GM15510 (cell line): Measurements from ENCODE around the gene OR4D2.

Experiments
- POLR2A ChIP-seq: IDR thresholded peaks from 3 replicates; pipeline ENCODE4 v1.6.1; 2011; ENCODE audit warnings: borderline replicate concordance; ENCODE audit not compliant: insufficient read length; ENCODE audit errors: extremely low read depth

OR4D2 gene

DNA sequence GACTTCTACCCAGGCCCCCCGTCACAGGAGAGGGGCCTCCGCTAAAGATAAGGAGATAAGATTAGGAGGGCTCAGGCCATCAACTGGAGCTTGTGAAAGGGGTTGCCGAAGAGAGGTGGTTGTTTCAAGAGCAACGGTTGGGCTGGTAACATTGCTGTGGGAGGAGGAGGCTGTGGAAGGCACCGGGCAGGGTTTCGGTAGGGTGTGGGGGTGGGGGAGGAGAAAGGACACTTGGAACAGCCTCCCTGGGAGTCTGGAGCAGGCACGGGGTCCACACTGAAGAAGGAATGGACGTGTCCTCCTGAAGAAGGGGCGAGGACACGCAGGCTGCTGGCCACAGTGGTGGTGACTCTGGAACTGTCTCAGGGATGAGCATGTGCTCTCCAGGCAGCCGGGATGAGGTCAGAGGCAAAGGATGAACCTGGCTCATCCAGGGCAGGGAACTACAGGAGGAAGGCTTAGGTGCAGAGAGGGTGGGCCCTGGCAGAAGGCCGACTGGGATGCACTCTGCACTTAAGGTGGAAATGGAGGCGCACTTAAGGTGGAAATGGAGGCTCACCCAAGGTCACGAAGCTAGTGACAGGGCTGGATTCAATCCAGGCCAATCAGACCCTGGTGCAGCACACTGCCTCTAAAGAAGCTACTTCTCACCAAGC lies 24.6 kb downstream of the OR4D2 start:
- TF ChIP-seq POLR2A = no peak

DNA sequence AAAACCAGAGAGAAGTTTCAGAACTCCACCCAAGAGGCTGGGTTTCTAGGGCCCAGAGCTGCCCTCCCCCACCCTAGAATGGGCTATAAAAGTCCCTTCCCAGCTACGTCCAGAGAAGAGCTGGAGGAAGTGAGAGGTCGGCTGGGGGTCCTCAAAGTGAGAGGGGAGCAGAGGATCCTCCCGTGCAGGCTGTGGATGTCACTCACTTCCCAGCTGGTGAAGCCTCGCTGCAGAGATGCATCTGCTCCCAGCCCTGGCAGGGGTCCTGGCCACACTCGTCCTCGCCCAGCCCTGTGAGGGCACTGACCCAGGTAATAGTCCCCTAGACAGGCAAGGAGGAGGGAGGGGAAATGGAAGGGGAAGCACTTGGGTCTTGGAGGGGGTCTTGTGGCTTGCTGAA lies 25.8 kb downstream of the OR4D2 start, which contains the start of gene EPX:
TSS of gene EPX (plus strand) at position 115 of the 400 bp plus-strand sequence. CDS start at position 236, 121 bp downstream.
- no peak for TF ChIP-seq POLR2A

DNA sequence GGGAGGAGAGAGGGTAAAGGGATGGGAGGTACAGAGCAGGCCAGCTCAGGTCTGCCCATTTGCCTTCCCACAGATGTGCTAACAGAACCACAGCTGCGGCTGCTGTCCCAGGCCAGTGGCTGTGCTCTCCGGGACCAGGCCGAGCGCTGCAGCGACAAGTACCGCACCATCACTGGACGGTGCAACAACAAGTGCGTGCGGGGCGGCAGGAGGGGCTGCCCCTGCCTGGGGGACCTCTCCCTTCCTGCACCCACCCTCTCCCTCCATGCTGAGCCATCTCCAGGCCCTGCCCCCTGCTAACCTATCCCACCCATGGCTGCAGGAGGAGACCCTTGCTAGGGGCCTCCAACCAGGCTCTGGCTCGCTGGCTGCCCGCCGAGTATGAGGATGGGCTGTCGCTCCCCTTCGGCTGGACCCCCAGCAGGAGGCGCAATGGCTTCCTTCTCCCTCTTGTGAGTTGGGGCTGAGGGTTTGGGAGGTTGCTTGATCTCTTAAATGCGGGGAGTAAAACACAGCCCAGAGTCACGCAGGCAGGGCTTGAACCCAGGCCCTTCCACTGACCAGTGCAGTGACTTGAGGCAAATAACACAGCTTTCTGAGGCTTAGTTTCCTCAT lies 27.0 kb downstream of the OR4D2 start:
- TF ChIP-seq POLR2A = no peak

DNA sequence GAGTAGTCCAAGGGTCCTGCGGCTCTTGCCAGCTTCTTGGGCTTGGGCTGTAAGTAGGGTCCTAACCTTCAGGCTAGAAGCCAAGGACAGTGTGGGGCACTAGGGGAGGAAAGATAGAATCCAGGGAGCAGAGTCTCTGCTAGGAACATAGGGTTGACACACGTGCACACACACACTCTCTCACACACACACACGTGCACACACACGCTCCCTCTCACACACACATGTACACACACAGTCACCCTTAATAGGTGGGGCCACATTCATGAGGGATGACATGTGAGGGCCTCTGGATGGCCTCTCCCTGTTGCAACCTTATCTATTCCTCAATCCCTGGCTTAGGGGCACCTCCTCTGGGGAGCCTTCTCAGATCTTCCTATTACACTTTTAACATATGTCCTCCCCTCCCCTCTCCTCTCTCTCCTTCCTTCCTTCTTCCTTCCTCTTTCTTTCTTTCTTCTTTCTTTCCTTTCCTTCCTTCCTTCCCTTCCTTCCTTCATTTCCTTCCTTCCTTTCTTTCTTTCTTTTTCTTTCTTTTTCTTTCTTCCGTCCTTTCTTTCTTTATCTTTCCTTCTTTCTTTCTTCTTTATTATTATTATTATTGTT lies 28.8 kb downstream of the OR4D2 start:
- no peak for TF ChIP-seq POLR2A

DNA sequence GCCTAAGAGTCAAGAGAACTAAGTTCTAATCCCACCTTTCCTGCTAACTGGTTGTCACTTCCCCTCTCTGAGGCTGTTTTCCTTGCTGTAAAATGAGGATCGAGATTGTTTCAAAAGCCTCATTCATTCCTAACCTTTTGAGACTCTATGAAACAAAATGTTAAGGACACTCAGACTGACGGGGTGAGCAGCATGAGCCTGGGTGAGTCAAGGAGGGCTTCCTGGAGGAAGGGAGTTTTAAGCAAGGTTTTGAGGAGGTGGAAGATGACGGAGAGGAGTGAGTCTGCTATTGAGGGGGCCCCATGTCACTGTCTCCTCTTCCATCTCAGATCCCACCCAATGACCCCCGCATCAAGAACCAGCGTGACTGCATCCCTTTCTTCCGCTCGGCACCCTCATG lies 29.8 kb downstream of the OR4D2 start:
- TF ChIP-seq POLR2A = no peak

DNA sequence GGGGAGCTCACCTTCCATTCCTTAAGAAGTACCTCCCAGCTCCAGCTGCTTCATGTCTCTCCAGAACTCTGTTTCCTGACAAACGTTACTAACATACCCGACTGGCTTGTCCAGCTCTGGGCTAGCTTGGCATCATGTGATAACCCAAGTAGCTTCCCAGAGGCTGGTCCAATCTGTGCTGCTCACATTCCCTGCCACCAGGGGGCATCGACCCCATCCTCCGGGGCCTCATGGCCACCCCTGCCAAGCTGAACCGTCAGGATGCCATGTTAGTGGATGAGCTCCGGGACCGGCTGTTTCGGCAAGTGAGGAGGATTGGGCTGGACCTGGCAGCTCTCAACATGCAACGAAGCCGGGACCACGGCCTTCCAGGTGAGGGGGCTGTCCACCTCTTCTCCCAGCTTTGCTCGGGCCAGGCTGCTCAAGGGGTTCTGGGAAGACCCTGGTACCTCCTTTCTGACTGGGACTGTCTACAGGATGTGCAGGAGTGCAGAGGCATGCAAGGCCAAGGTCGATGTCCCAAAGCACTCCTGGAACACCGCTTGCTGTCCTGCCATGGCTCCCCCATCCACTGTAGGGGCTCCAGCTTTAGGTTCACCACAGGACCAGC lies 33.3 kb downstream of the OR4D2 start:
- TF ChIP-seq POLR2A = no peak

DNA sequence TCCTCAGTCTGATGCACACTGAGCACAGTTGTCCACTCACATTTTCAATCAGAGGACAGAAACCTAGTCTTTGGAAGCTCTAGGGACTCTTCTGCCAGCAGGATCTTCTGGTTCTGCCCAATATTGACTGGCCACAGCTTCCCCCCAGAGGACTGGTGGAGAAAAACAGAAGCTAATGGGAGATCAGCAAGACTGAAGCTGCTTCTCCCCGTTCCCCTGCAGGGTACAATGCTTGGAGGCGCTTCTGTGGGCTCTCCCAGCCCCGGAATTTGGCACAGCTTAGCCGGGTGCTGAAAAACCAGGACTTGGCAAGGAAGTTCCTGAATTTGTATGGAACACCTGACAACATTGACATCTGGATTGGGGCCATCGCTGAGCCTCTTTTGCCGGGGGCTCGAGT lies 36.1 kb downstream of the OR4D2 start:
- no peak for TF ChIP-seq POLR2A

DNA sequence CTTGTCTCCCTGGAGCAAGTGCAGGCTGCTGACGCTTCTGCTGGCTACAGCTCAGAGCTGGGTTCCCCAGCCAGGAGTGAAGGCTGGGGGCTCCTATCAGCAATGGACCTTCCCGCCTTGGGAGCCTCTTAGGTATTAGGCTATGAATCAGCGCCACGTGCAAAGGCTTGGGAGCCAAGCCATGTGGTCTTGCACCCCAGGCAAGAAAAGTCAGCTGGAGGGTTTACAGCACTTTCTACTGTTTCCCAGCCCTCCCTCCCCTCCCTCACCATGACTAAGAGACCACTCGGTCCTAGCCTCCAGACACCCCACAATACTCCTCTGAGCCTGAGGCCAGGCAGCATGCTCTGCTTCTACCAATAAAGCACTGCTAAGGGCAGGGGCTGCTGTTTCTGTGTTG lies 38.0 kb downstream of the OR4D2 start:
- no peak for TF ChIP-seq POLR2A

DNA sequence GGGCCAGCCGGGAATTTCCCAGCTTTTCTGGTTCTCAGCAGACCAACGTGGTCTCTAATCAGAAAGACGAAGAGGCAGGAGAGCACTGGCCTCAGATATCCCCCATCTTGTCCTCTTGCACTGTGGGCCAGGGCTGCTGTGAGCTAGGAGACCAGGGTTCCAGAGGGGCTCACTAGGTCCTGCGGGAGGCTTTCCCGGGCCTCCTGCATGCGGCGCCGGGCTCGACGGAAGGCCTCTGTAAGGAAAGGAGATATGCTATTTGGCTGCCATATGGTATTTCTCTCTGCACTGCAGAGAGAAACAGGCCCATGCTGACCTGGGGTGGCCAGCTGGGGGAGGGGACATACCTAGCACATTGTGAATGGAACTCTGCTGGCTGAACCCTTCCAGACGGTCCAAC lies 39.2 kb downstream of the OR4D2 start:
- TF ChIP-seq POLR2A = no peak

DNA sequence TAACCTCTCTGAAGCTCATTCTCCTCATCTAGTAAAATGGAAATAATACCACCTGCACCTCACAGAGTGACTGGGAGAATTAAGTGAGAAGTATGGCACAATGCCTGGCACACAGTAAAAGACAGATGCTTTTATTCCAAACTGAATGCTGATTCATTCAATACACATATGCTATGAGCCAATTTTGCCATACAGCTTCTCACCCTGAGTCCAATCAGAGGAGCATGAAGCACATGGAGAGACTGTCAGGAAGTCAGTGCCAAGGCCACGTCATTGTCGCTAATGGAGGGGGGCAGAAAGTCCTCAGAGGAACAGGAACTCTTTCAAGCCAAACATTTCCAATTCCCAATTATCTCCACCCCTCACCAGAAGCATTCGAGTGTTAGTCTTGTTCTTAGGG lies 40.7 kb downstream of the OR4D2 start:
- no peak for TF ChIP-seq POLR2A

DNA sequence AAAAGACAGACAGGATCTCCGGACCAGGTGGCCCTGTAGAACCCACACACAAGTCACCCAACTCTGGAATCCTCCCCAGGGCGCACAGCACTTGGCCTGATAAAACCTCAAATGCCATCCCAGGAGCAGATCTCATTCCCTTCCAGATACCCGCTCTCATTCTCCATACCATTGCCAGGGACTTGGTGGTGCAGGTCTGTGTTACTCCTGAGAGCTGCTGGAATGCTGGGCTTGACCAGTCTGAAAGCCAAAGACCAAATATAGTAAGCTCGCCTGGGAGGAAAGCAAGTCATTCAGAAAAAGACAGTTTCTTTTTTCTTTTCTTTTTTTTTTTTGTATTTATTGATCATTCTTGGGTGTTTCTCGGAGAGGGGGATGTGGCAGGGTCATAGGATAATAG lies 41.6 kb downstream of the OR4D2 start:
- no peak for TF ChIP-seq POLR2A

DNA sequence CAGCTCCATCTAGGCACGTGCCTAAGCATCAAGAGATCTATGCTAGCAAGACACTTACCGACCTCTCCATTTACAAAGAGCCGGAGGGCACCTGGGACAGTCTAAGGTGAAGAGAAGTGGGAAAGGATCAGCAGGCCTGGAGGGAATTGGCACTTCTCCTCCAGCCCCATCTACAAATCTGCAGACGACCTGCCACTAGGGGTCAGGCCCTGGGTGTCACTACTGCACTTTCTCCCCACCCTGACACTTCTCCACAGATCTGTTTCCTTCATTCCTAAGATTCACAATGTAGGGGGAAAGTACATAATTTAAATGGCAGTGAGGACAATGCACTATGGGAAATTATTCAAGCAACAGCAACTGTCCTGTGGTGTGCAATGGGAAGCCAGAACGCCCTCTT lies 44.1 kb downstream of the OR4D2 start:
- no peak for TF ChIP-seq POLR2A

DNA sequence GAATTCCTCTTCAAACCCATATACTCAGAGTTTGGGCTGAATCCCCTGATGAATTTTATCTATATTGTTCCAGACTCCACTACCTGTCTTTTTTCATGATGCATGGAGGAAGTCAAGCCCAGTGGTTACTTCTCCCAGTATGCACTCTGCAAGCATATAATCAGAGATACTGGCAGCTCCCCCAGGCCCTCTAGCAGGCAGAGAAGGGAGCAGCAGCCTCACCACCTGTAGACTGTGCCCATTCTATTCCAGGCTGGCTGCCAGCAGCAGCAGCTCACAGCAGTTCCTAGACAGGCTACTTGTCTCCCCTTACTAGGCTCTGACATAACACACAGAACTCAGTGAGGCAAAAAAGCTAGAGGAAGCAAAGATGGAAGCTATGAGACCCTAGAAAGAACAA lies 48.9 kb downstream of the OR4D2 start:
- TF ChIP-seq POLR2A = no peak

DNA sequence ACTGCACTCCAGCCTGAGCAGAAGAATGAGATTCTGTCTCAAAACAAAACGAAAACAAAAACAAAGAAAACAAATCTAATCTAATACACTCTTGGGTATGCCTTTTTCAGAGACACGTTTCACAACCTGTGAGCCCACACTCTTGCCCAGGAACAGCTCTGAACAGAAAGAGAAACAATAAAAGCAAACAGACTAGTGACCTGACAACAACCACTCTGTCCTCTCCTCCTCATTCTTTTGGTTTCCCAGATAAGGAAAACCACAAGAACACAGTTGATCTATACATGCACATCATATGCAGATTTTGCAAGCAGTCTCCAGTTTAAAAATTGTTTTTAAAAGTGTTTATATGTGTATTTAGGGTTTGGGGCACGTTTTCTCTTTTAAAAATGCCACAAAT lies 51.0 kb downstream of the OR4D2 start:
- TF ChIP-seq POLR2A = no peak

DNA sequence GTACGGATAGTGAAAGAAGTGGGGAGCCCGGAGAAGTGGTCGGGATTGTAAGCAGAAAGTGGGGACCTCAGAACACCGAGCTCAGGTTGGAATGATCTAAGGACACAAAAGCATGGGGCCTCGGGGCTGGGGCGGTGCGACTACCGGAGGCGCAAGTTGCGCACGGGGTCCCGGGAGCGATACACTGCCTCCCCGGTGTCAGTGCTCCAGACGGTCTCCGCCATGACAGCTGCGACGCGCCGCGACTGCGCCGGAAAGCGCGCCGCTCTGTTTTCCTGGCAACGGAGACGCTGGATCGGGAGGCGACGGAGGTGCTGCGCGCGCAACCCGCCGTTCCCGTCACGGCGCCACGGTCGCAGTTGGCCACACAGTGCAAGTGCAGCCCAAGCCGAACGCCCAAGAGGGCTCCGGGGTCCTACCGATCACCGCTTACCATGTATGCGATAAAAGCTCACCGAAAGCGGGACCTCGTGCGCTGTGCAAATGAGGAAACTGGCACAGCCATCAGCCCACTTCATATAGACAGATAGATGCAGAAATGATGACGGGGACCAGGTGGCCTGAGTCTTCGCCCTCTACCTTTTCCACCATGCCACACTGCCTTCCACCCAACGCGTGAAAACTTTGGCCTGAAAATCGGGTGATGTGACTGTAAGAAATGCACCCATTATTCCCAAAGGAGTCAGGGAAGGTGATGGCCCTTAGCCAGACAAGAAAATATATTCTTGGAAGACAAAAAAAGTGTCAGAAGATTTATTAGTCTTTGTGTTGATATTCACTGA lies 52.4 kb downstream of the OR4D2 start, which contains the start of gene MKS1:
TSS of gene MKS1 (minus strand) at position 249 of the 782 bp plus-strand sequence. CDS start at position 224, 25 bp downstream.
- TF ChIP-seq POLR2A = peak; percentile 81
